Measurements from ENCODE around the gene CDH11.

DNA sequence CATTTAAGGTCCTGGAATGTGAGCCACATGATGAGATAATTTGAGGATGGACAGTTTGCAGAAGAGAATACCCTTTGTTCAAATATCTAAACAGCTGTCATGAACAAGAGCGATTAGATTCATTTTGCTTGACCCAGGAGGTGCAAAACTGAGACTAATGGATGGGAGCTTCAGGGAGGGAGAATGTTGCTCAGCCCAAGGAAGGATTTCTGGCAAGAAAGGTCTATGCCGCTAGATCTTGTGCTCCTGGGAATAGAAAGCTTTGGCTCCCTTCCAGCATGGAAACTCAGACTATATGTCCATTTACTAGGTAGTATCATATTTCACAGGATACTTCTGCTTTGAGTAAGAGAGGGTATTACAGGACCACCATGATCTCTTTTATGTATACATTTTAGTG lies 14.8 kb upstream of the CDH11 start:
- TF ChIP-seq, protein P1, sequence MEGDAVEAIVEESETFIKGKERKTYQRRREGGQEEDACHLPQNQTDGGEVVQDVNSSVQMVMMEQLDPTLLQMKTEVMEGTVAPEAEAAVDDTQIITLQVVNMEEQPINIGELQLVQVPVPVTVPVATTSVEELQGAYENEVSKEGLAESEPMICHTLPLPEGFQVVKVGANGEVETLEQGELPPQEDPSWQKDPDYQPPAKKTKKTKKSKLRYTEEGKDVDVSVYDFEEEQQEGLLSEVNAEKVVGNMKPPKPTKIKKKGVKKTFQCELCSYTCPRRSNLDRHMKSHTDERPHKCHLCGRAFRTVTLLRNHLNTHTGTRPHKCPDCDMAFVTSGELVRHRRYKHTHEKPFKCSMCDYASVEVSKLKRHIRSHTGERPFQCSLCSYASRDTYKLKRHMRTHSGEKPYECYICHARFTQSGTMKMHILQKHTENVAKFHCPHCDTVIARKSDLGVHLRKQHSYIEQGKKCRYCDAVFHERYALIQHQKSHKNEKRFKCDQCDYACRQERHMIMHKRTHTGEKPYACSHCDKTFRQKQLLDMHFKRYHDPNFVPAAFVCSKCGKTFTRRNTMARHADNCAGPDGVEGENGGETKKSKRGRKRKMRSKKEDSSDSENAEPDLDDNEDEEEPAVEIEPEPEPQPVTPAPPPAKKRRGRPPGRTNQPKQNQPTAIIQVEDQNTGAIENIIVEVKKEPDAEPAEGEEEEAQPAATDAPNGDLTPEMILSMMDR (IDR thresholded peaks at IDR 0.05; ENCODE audit: low read depth, low read length, missing input control), result no peak
- TF ChIP-seq JUND (IDR thresholded peaks at IDR 0.05) (no peak), SP1 (IDR thresholded peaks at IDR 0.05) (no peak), RAD21 (IDR thresholded peaks at IDR 0.05) (no peak)
- TF ChIP-seq, protein P2, sequence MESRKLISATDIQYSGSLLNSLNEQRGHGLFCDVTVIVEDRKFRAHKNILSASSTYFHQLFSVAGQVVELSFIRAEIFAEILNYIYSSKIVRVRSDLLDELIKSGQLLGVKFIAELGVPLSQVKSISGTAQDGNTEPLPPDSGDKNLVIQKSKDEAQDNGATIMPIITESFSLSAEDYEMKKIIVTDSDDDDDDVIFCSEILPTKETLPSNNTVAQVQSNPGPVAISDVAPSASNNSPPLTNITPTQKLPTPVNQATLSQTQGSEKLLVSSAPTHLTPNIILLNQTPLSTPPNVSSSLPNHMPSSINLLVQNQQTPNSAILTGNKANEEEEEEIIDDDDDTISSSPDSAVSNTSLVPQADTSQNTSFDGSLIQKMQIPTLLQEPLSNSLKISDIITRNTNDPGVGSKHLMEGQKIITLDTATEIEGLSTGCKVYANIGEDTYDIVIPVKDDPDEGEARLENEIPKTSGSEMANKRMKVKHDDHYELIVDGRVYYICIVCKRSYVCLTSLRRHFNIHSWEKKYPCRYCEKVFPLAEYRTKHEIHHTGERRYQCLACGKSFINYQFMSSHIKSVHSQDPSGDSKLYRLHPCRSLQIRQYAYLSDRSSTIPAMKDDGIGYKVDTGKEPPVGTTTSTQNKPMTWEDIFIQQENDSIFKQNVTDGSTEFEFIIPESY (IDR thresholded peaks at IDR 0.05), result no peak

Data from liver (tissue), 3 donors.